ENCODE measurements around the gene LAMC1. TPM values are rescaled to one million over a fixed set of nuclear protein-coding genes. Genes with fewer than 3 reads are reported as not detected.

LAMC1 gene
- total and polyA plus RNA-seq, 2 of the 4 experiments (the other 2 are of a cell fraction): 249 to 394 TPM

- Histone ChIP-seq H3K4ac (ENCODE audit: low read depth, low read length) (no peak overlapping the region), H3K79me1 (ENCODE audit: low read depth in 1 of 2, low read length in 2 of 2) (peaks cover 9 to 80% of the 10 kb centered on the region in 2 experiments; a peak in 3 of 4 replicates), H3K18ac (ENCODE audit: low read depth, low read length) (no peak overlapping the region), H2BK20ac (ENCODE audit: low read depth, low read length) (no peak overlapping the region), H3K14ac (replicated peaks; ENCODE audit: low read depth, low read length) (no peak overlapping the region), H4K5ac (ENCODE audit: low read depth, low read length) (no peak overlapping the region), H3K27me3 (ENCODE audit: control insufficient read depth, insufficient read depth, low read length) (no peaks in the 10 kb centered on the region), H3K36me3 (ENCODE audit: control insufficient read depth, insufficient read depth, low read length) (no peaks in the 10 kb centered on the region), H3K4me1 (ENCODE audit: control insufficient read depth, insufficient read depth, low read length) (peaks cover 22% of the 10 kb centered on the region), H3K23ac (ENCODE audit: low read depth, low read length) (no peak overlapping the region), H2BK120ac (ENCODE audit: low read depth, low read length) (no peak overlapping the region), H4K91ac (ENCODE audit: insufficient read depth, low read depth, low read length) (no peak overlapping the region), H2BK15ac (ENCODE audit: low read depth, low read length) (no peak overlapping the region), H2AFZ (replicated peaks; ENCODE audit: low read length, poor library complexity) (no peak overlapping the region), H3K9me3 (ENCODE audit: control insufficient read depth, insufficient read depth, low read length) (no peaks in the 10 kb centered on the region), H2AK5ac (ENCODE audit: low read depth, low read length) (no peak overlapping the region), H3K4me2 (ENCODE audit: low read depth, low read length) (no peak overlapping the region), H2BK5ac (ENCODE audit: low read depth, low read length, poor library complexity, severe bottlenecking) (no peak overlapping the region), H3K9ac (ENCODE audit: low read depth, low read length) (no peak overlapping the region), H3K56ac (ENCODE audit: extremely low read depth, insufficient read depth, low read length) (no peak overlapping the region), H3K4me3 (ENCODE audit: insufficient read depth, low read depth, low read length) (no peak overlapping the region), H4K8ac (ENCODE audit: low read depth in 2 of 2, low read length in 2 of 2) (no peak overlapping the region), H3K9me1 (ENCODE audit: insufficient read depth, low read length) (peaks cover 24% of the 10 kb centered on the region), H2AK9ac (replicated peaks; ENCODE audit: low read depth, low read length, poor library complexity) (no peak overlapping the region), H4K20me1 (ENCODE audit: insufficient read depth, low read length) (peaks cover 56% of the 10 kb centered on the region), H3K27ac (ENCODE audit: insufficient read depth, low read length) (no peak overlapping the region)
- POLR2A ChIA-PET (ENCODE audit: unreplicated experiment): no interaction called here
- in situ Hi-C loops (cut with MboI; ENCODE audit: low sequenced_read_pairs) (no loop called here), intact Hi-C loops (cut with micrococcal nuclease) (no loop called here), dilution Hi-C loops (cut with HindIII; ENCODE audit: low sequenced_read_pairs, unreplicated experiment) (no loop called here)
- DNase-seq (no peak), ATAC-seq (ENCODE audit: low read depth) (no peak)
- TF ChIP-seq RFX5 (IDR thresholded peaks at IDR 0.05; ENCODE audit: low read depth, low read length) (no peak), ELK1 (IDR thresholded peaks at IDR 0.05; ENCODE audit: borderline replicate concordance, low read depth, low read length) (no peak), MAZ (IDR thresholded peaks at IDR 0.05; ENCODE audit: borderline replicate concordance, low read depth, low read length) (no peak), RCOR1 (IDR thresholded peaks at IDR 0.05; ENCODE audit: insufficient replicate concordance, low read length) (no peak), CHD1 (IDR thresholded peaks at IDR 0.05; ENCODE audit: low read depth, low read length) (no peak), MAFK (IDR thresholded peaks at IDR 0.05; ENCODE audit: low read depth, low read length) (no peak), NFE2L2 (IDR thresholded peaks at IDR 0.05; ENCODE audit: low read depth, low read length) (no peak), RAD21 (IDR thresholded peaks at IDR 0.05; ENCODE audit: low read length) (no peak), CEBPB (IDR thresholded peaks at IDR 0.05; ENCODE audit: low read depth, low read length) (no peak), MXI1 (IDR thresholded peaks at IDR 0.05; ENCODE audit: borderline replicate concordance, low read depth, low read length) (no peak), BHLHE40 (IDR thresholded peaks at IDR 0.05; ENCODE audit: low read depth, low read length) (no peak), CTCF (conservative IDR thresholded peaks at IDR 0.05; ENCODE audit: low read depth, low read length) (no peak), POLR2A (IDR thresholded peaks at IDR 0.05; ENCODE audit: low read depth, low read length) (no peak), SMC3 (IDR thresholded peaks at IDR 0.05; ENCODE audit: low read depth, low read length) (no peak), FOS (IDR thresholded peaks at IDR 0.05; ENCODE audit: low read depth, low read length) (no peak), USF2 (IDR thresholded peaks at IDR 0.05; ENCODE audit: low read depth, low read length) (no peak)
- WGBS, 2 experiments (ENCODE audit: extremely low coverage in 2 of 2, insufficient read length in 1 of 2): no CpG with 5 or more reads among the region's 2 CpGs
- CTCF ChIA-PET: no interaction called here
- BruUV-seq (replicated peaks): no TSS peak
Observed at GRCh38 chr1:183092350-183092749, 69.1 kb downstream of the LAMC1 start.

Data from IMR-90 (cell line).